Activated naive CD4-positive, alpha-beta T cell treated with Interleukin-2 at 50 U/mL for 16 hours (primary cell): ENCODE data around the gene NPC1L1.

ENCODE experiments used
- DNase-seq: peaks from one replicate; pipeline ENCODE4 v3.0.0-alpha.2; 2020

NPC1L1 gene

DNA sequence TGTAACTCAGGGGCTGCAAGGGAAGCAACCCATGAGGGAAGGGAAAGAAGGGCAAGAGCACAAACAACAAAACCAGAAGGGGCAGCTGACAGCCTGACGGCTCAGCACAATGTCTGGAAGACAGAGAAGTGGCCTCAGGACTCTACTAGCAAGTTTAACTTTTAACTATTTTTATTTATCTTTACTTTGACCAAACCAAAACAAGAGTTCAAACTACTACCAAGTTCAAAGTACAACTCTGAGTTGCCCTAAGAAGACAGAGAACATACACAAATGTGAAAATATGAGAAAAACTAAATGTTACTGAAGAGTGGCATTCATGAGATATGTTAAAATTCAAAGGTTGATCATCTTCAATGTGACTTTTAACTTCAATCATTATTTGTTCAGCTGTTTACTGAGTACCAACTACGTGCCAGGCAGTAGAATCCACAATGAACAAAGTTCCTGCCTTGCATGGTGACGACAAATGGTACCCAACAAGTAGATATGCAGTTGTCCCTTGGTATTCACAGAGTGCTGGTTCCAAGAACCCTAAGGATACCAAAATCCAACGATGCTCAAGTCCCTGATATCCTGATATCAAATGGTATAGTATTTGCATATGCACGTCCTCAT, 70.4 kb downstream of the NPC1L1 start:
- no peak for DNase-seq

- no peak for DNase-seq
These were observed 71.0 kb downstream of the NPC1L1 start for GRCh38 chr7:44470135-44470479.

DNA sequence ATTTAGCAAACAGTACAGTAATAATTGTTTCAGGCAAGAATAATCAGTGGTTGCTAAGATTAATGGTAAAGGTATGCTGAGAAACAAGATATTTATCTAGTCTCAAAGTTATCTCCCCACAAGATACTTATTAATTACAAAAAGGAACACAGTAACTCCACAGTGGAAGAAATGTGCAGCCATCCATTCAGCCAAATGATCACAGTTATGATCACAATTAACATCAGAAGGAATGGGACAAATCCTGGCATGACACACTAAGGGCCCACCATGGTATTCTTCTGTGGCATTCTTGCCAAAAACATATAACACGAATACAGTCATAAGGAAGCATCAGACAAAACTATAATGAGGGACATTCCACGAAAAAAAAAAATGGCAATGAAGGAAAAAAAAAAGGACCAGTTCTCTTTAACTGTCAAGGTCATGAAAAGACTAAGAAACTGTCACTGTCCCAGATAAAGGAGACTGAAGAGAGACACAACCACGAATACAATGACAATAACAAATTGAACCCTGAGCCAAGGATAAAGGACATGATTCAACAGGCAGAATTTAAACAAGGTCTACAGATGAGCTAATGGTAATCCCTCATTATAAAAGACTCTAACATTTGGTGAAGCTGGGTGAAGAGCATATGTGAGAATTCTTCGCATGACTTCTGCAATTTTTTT, 71.5 kb downstream of the NPC1L1 start:
- no peak for DNase-seq

DNA sequence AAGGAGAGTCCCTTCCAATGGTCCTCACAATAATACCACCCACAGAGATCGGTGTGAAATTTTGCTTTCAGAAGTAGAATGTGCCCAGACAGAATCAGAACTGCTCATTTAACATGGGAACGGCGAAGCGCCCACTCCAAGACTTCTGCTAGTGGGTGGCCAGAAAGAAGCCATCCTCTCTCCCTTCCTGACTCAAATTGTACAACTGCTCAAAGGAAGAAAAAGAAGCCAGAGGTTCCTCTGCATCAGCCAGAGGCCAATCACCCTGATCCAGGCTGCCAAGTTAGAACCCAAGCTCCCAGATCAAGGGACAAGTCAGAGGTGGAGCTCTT, 73.9 kb downstream of the NPC1L1 start:
- no peak for DNase-seq

DNA sequence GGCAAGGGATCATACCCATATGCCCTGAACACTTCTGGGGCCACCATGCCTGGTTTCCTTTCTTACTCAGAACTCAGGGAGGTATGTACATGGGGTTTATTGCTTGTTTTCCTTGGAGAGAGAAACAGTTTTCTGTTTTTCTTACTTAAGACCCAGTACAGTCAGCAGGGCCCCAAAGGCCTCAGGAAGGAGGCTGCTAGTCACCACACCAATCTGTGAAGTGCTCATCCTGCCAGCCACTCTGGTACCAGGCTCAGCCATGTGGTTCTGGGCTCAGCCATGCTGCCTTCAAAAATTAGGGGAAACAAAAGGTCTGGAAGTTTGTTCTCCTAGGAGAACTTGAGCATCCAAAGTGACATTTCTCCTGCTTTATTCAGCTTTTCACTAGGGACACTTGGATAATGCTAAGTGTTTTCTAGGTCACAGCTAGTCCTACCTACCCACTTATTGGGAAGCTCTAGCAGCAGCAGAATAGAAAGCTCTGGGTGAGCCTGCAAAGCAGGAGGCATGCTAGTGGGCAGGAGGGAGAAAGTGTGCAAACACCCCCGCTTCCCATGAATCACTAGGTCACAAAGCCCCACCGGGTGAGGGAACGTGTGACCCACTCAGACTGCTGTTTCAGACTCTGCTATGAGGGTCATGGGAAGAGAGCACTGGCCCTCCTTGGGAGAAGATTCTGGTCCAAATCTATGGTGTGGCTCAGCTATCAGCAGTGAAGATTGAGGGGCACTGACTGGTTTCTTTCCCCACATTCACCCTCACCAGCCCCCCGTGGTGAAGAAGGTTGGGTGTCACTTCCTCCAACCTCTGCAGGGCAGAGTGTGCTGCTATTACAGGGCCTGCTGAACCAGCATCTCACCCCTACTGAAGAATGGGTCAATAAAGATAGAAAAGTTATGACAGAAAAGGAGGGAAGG, 74.6 kb downstream of the NPC1L1 start:
- DNase-seq = peak; percentile 7

GRCh38 chr7:44465490-44465889, 75.6 kb downstream of the NPC1L1 start:
- DNase-seq = no peak

DNA sequence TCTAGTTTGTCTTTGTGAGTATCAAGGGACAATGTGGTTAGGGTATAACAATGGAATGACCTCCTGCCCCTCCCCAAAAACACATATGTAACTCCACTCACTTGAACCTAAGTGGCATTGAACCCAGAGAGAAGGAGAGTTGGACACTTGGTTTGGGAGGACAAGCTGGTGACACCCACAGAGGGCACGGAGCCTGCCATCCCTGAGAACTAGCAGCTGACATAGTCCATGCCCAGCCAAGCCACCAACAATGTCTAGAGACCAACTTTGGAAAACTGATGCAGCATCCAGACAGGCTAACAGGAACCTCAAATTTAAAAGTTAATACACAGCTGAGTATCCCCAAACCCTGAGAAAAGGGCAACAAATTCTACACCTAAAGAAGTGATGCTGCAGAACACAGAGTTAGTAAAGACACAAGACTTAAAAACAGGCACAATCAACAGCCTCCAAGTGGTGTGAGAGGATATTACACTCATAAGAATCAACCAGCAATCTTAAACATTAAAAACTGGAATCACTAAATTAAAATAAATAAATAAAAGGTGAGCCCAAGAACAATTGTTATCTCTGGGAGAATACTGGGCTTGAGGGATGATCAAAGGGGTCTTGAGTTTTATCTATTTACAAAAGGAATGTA, 77.8 kb downstream of the NPC1L1 start:
- DNase-seq = no peak
